SIG-M5 treated with dmso at 0.1 percent for 504 hours (cell line): Measurements from ENCODE around the gene CYP11A1.

ENCODE experiments used
- DNase-seq: peaks from one replicate; lab custom pipeline; 2025; ENCODE audit not compliant: unreplicated experiment; lab: John Stamatoyannopoulos, UW

Gene CYP11A1

DNA sequence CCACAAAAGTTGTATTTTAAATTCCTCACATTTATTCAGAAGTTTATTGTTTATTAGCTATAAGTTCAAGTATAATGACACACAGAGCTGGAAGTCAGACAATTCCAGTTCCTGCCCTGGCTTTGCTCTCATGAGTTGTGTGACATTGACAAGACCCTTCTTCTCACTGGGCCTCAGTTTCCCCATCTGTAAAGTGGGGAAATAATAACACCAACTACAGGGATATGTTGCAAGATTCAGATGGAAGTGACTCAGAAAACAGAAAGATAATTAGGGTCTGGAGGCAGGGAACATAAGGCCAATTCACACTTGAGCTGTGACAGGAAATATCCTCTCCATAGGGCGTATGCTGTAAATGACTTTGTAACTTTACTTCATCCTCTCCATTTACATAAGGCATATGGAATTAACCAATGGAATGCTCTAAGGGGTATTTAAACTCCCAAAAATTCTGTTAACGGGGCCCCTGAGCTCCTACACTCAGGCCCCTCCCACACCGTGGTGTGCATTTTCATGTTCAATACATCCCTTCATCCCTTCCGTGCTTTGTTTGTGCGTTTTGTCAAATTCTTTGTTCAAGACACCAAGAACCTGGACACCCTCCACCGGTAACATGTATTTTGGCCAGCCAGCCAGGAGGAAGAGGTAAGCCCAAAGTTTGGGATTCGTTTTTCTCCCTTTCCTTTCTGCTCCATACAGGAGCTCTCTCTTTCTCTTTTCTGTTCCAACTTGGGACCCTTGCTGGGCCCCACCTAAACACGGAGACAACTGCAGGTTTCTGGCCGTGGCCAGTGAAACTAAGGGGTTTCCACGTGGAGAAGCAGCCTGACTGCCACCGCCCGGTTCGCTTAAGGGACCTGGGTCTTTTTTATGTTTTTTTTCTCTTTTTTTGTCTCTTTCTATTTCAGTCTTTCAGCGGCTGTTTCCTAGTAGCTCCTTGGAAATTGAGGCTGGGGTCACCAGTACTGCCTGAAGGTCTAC is 16.9 kb downstream of the CYP11A1 start:
- no peak for DNase-seq

DNA sequence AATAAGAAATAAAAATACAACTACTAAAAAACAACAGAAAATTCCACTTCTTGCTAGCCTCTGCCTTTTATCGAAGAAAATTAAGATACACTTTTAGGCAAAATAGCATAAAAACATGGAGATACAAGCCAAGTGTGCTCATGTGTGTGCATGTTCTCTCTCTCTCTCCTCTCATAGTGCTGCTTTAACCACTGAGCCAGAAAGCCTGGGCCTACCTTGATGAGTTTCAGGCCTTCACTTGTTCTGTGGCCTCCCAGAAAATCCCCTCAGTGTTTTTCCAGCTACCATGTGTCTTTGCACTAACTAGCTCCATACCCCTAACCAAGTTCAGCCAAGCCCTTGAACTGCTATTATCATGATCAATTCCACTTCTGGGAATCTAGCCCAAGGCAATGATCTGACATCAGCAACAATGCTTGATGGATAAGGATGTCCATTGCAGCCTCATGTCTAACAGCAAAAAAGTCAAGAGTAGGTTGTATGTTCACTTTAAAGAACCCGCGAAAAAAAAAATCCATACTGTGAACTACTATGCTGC is 18.1 kb downstream of the CYP11A1 start:
- no peak for DNase-seq

DNA sequence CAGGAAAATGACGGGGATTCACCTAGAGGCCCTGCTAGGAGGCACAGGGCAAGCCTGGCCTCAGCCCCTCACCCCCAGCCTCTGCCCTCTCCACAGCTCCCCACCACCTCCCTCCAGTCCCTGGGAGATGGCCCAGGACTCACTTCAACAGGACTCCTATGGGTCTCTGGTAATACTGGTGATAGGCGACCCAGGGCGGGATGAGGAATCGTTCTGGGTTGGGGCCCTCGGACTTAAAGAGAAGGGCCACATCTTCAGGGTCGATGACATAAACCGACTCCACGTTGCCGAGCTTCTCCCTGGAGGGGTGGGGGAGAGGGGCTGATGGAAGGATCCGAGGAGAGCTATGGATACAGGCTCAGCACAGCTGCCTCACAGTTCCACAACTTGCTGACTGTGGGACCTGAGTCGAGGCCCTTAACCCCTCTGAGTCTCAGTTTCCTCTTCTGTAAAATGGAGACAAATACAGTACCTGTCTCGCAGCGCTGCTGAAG is 19.6 kb downstream of the CYP11A1 start:
- no peak for DNase-seq

DNA sequence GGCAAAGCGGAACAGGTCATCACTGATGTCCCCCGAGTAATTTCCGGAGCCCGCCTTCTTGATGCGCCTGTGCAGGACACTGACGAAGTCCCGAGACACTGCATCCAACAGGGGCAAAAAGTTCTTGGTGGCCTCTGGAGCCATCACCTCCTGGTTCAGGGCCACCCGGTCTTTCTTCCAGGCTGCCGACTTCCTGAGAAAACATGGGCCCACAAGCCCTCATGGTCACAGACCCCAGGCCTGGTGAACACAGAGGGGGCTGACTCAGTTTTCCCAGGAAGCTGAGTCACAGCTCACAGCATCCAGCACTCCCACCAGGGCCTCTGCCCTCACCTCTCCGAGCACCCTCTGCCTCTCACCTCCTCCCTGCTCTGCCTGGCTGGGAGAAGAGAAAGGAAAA is 22.4 kb downstream of the CYP11A1 start:
- no peak for DNase-seq

DNA sequence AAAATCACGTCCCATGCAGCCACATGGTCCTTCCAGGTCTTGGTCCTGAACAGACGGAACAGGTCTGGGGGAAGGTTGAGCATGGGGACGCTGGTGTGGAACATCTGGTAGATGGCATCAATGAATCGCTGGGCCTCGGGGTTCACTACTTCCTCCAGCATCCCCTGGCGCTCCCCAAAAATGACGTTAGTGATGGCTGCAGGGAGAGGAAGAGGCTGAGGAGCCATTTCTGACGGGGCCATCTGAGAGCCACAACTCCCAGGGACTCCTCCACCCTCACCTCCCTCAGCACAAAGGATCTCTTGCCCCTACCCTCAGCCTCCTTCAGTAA is 23.7 kb downstream of the CYP11A1 start:
- DNase-seq: no peak

DNA sequence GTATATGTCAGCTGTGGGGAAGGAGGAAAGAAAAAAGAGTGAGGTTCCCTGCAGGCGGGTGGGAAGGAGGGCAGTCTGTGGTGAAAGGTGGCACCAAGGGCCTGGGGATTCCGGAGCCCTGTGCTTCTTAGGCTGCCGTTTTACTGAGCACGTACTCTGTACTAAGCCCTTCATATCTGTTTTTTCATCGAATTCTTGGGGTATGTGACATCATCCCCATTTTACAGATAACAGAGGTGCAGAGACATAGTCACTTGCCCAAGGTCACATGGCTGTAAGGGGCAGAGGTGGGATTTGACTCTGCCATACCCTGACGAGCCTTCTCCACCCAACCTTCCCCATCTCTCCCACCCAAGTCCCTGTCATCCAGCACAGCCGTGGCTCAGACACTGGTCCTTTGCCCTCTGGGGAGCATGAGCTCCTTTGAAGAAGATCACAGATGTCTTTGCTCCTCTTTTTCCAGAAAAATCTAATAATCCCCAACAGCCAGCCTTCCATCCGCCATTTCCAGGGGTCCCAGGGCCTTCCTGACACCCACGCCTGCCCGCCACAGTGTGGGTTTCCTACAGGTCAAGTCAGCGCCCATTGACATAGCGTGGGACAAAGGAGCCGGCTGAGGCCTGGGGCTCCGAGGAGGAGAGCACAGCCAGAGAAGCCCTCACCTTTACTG is 24.2 kb downstream of the CYP11A1 start:
- DNase-seq: no peak

DNA sequence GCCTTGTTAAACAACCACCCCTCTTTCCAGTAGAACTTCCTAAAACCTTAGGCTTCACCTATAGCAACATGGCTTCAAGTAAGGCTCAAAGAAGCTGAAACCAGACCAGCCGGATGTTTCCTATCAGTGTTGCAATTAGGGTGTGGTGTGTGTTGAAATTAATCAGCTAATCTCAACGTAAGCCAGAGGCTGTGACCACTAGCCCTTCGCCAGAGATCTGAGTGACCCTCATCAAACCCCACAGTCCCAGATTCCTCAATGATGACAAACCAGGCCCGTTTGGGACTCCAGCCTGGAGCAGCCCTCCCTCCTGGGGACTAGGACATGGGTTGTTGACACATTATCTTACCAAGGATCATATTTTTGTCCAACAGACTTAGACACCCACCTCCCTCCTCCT is 27.3 kb downstream of the CYP11A1 start:
- peak; percentile 37 for DNase-seq

DNA sequence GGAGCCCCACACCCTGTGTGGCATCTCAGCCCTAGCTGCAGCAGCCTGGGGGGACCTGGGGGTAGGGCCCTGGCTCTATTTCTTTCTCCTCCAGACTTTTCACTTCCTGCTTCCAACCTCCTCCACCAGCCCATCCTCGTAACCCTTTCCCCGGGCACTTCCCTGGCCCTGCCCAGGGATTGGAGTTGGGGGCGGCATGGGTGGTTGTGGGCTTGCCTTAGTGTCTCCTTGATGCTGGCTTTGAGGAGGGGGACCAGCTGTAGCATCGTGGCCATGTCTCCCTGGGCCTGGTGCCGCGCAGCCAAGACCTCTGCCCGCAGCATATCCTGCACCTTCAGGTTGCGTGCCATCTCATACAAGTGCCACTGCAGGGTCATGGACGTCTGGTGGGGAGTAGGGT is 28.1 kb downstream of the CYP11A1 start:
- no peak for DNase-seq

DNA sequence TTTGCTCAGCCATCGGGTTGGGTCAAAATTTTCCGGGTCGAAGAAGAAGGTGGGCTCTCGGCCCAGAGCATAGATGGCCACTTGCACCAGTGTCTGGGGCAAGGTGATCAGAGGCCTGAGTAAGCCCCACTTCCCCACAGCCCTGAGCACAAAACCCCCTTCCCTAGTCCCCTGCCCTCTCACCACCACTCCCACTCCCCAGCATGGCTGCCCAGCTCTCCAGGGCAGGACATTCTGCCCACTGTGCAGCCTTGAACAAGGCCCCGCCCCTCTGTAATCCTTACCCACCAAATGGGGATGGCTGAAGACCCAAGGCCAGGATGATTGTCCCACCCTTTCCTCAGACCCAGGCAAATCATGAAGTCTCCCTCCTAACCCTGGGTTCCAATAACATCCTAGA is 28.8 kb downstream of the CYP11A1 start:
- no peak for DNase-seq

DNA sequence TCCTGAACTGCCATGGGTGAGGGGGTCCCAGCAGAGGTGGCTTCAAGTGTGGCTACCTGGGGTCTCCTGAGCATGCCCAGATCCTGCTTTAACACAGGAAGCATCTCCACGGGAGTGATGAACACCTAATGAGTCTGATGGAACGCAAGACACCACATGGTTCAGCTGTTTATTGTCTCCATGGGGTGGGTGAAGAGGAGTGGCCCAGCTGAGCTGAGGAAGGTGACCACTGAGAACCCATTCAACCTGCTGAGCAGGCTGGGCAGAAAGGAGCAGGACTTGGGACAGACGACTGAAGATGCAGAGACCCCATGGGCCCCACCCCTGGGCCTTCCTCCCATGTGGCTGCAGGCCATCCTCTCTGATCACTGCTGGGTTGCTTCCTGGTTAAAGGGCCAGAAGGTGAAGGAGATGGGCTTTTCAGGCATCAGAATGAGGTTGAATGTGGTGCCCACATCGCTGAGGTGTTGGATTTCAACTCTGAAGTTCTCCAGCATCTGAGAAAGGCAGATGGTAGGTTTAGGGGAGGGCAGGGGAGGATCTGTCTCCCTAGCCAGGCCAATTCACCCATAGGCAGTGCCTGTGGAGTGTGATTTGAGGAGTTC is 29.7 kb downstream of the CYP11A1 start:
- DNase-seq: no peak

DNA sequence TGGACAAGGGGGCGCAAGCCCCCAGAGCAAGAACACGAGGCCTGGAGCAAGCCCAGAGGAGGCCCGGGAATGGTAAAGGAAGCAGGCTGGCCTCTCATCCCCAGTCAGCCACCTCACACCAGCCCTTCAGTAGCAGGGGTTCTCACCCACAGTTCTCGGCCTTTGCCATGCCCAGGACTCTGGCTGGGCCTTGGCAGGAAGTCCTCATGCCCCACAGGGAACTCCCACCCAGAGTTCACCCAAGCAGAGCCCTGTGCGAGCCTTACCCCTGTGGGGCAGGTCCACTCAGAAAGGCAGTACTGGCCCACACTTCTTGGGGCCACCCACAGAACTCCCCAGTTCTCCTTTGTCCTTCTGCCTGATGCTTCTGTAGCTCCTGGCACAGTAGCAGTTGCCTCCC is 30.3 kb downstream of the CYP11A1 start:
- no peak for DNase-seq

DNA sequence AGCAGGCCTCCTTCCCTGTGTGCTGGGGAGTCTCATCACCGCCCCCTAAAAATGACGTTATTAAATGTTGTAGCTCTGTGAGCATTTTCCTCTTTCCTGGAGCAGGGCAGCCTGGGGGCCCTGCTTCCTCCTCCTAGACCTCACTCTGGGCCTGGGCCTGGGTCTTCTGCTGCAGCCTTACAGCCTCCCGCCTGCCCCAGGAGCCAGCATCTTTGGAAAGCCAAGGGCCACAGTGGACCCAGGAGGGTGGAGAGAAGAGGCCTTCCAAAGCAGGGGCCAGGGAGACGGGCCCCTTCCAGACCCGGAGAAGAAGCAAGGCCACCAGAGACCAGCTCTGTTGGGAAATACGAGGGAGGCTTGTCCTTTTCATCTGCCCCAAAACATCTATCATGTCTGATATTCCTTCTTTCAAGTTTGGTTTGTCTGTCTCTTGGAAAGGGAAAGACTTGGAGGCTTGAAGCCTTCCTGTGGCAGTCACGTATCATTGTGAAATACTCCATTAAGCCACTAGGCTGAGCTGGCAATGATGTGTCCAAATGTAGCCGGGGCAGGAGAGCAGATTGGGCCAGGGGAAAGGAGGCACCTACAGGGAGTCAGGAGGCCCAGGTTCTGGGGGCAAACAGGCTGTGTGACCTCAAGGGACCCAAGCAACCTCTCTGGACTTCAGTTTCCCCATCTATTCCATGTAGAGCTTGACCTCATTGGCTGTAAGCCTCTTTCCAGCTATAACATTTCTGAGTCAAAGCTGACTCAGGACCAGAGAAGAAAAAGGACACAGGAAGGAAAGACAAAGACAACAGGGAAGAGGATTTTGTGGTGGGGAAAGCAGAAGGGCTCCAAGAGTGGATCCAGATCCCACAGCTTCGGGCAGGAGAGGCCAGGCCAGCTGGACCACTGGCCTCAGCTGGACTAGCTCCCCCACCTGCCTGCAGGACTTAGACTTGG is 31.1 kb downstream of the CYP11A1 start:
- no peak for DNase-seq

DNA sequence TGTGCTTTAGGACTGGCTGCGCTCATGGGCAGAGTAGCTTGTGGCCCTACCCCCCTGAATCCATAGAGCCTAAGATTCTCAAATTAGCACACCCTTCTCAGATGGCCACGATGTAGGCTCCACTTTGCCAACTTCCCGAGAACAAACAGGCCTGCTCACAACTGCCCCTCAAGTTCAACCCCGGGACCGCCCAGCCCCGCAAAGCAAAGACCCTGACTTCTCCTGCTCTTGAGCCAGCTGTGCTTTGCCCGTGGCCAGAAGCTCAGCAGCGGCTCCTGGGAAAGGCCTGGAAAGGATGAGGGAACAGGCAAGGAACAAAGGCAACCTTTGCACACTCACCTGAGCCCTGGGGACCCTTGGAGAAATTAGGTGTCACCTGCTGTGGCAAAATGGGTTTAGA is 32.0 kb downstream of the CYP11A1 start:
- DNase-seq: no peak

DNA sequence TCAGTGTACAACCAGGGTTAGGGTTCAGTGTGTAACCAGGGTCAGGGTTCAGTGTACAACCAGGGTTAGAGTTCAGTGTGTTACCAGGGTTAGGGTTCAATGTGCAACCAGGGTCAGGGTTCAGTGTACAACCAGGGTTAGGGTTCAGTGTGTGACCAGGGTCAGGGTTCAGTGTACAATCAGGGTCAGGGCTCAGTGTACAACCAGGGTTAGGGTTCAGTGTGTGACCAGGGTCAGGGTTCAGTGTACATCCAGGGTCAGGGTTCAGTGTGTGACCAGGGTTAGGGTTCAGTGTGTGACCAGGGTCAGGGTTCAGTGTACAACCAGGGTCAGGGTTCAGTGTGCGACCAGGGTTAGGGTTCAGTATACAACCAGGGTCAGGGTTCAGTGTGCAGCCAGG is 33.3 kb downstream of the CYP11A1 start:
- DNase-seq: no peak

DNA sequence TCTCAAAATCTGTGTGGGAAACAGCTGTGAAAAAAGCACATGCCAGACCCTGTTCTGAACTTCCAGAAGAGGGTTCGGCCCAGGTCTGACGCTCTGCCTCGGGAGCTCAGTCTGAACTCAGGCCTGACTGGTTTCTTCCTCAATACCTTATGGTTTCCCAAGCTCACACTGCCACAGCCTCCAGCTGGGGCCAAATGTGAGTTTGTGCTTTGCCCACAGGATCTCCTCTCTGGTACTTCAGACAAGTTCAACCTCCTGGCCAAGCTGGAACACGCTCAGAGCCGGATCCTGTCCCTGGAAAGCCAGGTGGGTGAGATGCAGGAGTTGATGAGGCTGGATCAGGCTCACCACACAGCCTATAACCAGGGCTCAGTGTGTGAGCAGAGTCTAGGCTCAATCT is 33.8 kb downstream of the CYP11A1 start:
- no peak for DNase-seq

DNA sequence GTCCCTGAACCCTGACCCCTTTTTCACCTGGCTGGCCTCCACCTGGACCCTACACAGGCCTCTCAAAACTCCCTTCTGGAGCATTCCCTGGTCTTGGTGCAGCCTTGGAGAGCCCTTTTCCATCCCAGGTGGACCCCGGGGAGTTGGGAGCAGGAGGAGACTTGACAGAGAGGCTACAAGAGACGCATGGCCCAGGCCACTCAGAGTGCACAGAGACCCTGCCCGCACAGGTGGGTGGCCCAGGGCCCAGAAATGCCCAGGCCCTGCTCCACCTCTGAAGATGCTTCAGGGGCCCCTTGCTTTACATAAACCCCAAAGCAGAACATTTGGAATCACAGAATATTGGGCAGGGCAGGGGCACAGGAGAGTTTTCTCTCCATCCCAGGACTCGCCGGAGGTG is 34.4 kb downstream of the CYP11A1 start:
- DNase-seq: no peak

DNA sequence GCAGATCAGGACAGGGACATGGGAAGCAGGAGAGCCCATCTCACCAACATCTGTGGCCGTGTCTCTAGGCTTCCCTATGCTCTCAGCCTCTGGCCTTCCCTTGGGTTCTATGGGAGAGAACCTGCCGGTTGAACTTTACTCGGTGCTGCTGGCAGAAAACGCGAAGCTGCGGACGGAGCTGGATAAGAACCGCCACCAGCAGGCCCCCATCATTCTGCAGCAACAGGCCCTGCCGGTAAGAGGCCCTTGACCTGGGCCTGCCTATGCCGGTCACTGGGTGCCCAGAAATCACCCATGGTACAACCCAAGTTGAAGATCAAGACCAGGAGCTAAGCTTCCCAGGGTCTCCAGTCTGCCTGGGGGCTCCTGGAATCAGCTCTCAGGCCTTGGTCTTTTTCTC is 34.8 kb downstream of the CYP11A1 start:
- no peak for DNase-seq

DNA sequence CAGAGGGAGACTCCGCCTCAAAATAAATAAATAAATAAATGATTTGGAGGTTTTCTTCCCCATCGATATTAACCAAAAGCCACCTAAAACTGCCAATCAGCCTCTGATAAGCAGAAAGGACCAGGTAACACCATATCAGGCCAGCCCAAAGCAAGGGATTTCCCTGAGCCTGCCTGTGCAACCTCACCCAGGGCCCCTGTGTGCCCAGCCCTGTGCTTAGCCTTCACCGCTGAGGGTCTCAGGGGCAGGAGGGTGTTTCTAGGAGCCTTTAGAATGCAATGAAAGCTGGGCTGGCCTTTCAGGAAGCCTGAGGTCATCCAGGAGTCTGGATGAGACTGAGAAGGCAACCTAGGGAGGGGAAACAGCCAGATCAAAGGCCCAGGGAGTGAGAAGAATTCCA is 35.4 kb downstream of the CYP11A1 start:
- no peak for DNase-seq

DNA sequence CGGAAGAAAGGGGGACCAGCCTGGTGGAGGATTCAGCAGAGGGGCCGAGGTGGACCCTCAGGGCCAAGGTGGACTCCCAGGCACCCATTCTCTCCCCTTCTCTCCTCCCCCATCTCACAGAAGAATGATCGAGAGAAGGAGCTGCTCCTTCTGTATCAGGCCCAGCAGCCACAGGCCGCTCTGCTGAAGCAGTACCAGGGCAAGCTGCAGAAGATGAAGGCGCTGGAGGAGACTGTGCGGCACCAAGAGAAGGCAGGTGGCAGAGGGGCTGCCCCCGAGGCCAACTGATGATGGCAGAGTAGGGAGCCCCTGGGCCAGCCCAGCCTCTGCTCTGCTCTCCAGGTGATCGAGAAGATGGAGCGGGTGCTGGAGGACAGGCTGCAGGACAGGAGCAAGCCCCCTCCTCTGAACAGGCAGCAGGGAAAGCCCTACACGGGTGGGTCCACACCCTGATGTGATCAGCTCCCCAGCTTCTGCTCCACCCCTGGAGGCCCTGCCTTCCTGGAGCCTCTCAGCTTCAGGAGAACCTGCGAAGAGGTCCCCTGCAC is 36.5 kb downstream of the CYP11A1 start:
- no peak for DNase-seq

DNA sequence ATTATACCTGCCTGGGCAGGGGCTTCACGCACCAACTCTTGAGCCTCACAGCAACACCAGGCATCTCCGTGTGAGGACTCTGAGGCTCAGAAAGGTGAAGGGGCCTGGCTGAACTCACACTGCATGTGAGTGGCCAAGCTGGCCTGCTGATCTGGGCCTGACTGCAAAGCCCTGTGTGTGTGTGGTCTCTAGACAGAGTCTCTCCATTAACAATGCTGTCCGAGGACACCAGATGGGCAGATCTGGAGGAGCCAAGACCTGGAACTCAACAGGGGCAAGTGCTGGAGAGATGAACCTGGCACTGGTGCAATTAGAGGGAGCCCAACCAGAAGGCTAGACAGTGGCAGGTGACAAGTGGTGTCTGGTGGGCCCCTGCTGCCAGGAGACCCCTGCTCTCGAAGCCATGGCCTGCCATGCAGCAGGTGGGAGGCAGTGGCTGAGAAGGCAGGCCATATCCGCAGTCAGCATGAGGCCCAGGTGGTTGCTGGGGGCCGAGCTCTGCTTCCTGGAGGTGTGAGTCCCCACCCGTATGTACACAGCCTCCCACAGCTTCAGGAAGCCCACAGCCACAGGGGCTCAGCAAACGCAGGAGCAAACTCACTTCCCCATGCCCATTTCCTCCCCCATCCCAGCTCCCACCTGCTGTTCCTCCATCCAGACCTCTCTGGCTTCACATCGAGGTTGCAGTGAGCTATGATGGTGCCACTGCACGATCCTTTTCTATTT is 39.0 kb downstream of the CYP11A1 start:
- DNase-seq: no peak
